Measurements from ENCODE around the gene MGMT. TPM values are rescaled to one million over a fixed set of nuclear protein-coding genes. Genes with fewer than 3 reads are reported as not detected.

The MGMT gene
- total RNA-seq, 1 experiment from 2014 or later: 0.61 TPM

GRCh38 chr10:129621062-129621461, 154.0 kb downstream of the MGMT start:
- DNase-seq (ENCODE audit: low read depth): no peak

- DNase-seq (ENCODE audit: low read depth): no peak
These were observed 154.7 kb downstream of the MGMT start for GRCh38 chr10:129621693-129622092.

GRCh38 chr10:129622291-129622690, 155.2 kb downstream of the MGMT start:
- DNase-seq (ENCODE audit: low read depth): no peak

- peak; percentile 32 for DNase-seq (ENCODE audit: low read depth)
These were observed 155.7 kb downstream of the MGMT start for GRCh38 chr10:129622736-129623135.

- no peak for DNase-seq (ENCODE audit: low read depth)
These were observed 157.5 kb downstream of the MGMT start for GRCh38 chr10:129624526-129624925.

GRCh38 chr10:129626309-129626708, 159.3 kb downstream of the MGMT start:
- DNase-seq (ENCODE audit: low read depth): no peak

- no peak for DNase-seq (ENCODE audit: low read depth)
These were observed 159.9 kb downstream of the MGMT start for GRCh38 chr10:129626796-129627435.

- DNase-seq (ENCODE audit: low read depth): no peak
These were observed 160.4 kb downstream of the MGMT start for GRCh38 chr10:129627442-129627841.

GRCh38 chr10:129628823-129629222, 161.8 kb downstream of the MGMT start:
- DNase-seq (ENCODE audit: low read depth): no peak

- no peak for DNase-seq (ENCODE audit: low read depth)
These were observed 162.9 kb downstream of the MGMT start for GRCh38 chr10:129629911-129630310.

GRCh38 chr10:129631006-129631405, 164.0 kb downstream of the MGMT start:
- DNase-seq (ENCODE audit: low read depth): no peak

GRCh38 chr10:129631870-129632623, 165.0 kb downstream of the MGMT start:
- no peak for DNase-seq (ENCODE audit: low read depth)

- no peak for DNase-seq (ENCODE audit: low read depth)
These were observed 170.0 kb downstream of the MGMT start for GRCh38 chr10:129637010-129637409.

GRCh38 chr10:129637846-129638245, 170.8 kb downstream of the MGMT start:
- DNase-seq (ENCODE audit: low read depth): no peak

- DNase-seq (ENCODE audit: low read depth): no peak
These were observed 174.3 kb downstream of the MGMT start for GRCh38 chr10:129641351-129641750.

GRCh38 chr10:129641982-129642381, 174.9 kb downstream of the MGMT start:
- DNase-seq (ENCODE audit: low read depth): no peak

GRCh38 chr10:129642427-129642826, 175.4 kb downstream of the MGMT start:
- no peak for DNase-seq (ENCODE audit: low read depth)

- no peak for DNase-seq (ENCODE audit: low read depth)
These were observed 176.2 kb downstream of the MGMT start for GRCh38 chr10:129643266-129643665.

GRCh38 chr10:129645487-129645886, 178.4 kb downstream of the MGMT start:
- no peak for DNase-seq (ENCODE audit: low read depth)

GRCh38 chr10:129646973-129647372, 179.9 kb downstream of the MGMT start:
- no peak for DNase-seq (ENCODE audit: low read depth)

- no peak for DNase-seq (ENCODE audit: low read depth)
These were observed 180.5 kb downstream of the MGMT start for GRCh38 chr10:129647590-129647989.

GRCh38 chr10:129648856-129649255, 181.8 kb downstream of the MGMT start:
- no peak for DNase-seq (ENCODE audit: low read depth)

- DNase-seq (ENCODE audit: low read depth): no peak
These were observed 185.0 kb downstream of the MGMT start for GRCh38 chr10:129652021-129652420.

Data from HT1080 (cell line).